ACC112 (cell line): ENCODE measurements around the gene WDR70.
"Not testable (repeated sequence)": the region's sequence is repeated elsewhere in the genome, so short reads cannot be mapped to it uniquely, and the experiment has no call there.

ENCODE experiments used
- H2AFZ ChIP-seq: fragments of 200-600 bp; sonication (generic); one replicate; pipeline ENCODE4 v1.6.0; 2017; ENCODE audit warnings: antibody characterized with exemption, low read length; ENCODE audit not compliant: unreplicated experiment
- H3K27ac ChIP-seq: fragments of 200-600 bp; sonication (generic); 2 replicates; pipeline ENCODE4 v1.5.1; 2014; ENCODE audit warnings: low read depth, mild to moderate bottlenecking, antibody characterized with exemption, low read length, moderate library complexity
- H3K27me3 ChIP-seq: fragments of 200-600 bp; sonication (generic); 2 replicates; pipeline ENCODE4 v1.6.1; 2014; ENCODE audit warnings: mild to moderate bottlenecking, antibody characterized with exemption, low read length, moderate library complexity, mixed read lengths; ENCODE audit not compliant: insufficient read depth
- H3K36me3 ChIP-seq: fragments of 200-600 bp; sonication (generic); 2 replicates; pipeline ENCODE4 v1.6.1; 2016; ENCODE audit warnings: mild to moderate bottlenecking, antibody characterized with exemption, low read length, moderate library complexity, mixed read lengths; ENCODE audit not compliant: insufficient read depth
- H3K4me1 ChIP-seq: fragments of 200-600 bp; sonication (generic); one replicate; pipeline ENCODE4 v1.6.1; 2016; ENCODE audit warnings: low read length, mixed read lengths; ENCODE audit not compliant: insufficient read depth, unreplicated experiment, control insufficient read depth
- H3K4me3 ChIP-seq: fragments of 200-600 bp; sonication (generic); 2 replicates; pipeline ENCODE4 v1.5.1; 2014; ENCODE audit warnings: mild to moderate bottlenecking, low read depth, low read length
- H3K79me2 ChIP-seq: fragments of 200-600 bp; sonication (generic); one replicate; pipeline ENCODE4 v1.6.0; 2016; ENCODE audit warnings: low read length; ENCODE audit not compliant: control insufficient read depth, unreplicated experiment, insufficient read depth

The WDR70 gene

DNA sequence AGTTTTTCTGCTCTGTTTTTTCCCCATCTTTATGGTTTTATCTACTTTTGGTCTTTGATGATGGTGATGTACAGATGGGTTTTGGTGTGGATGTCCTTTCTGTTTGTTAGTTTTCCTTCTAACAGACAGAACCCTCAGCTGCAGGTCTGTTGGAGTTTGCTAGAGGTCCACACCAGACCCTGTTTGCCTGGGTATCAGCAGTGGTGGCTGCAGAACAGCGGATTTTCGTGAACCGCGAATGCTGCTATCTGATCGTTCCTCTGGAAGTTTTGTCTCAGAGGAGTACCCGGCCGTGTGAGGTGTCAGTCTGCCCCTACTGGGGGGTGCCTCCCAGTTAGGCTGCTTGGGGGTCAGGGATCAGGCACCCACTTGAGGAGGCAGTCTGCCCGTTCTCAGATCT is 300.2 kb downstream of the WDR70 start:
- H3K36me3 ChIP-seq, H3K79me2 ChIP-seq, H3K4me3 ChIP-seq, H2AFZ ChIP-seq, H3K27ac ChIP-seq, H3K27me3 ChIP-seq, H3K4me1 ChIP-seq: not testable (repeated sequence)

DNA sequence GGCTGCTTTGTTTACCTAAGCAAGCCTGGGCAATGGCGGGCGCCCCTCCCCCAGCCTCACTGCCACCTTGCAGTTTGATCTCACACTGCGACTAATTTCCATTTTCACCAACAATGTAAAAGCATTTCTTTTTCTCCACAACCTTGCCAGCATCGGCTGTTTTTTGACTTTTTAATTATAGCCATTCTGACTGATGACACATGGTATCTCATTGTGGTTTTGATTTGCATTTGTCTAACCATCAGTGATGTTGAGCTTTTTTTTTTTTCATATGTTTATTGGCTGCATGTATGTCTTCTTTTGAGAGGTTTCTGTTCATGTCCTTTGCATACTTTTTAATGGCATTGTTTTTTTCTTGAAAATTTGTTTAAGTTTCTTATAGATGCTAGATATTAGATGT is 300.8 kb downstream of the WDR70 start:
- H3K79me2 ChIP-seq, H3K36me3 ChIP-seq, H3K4me1 ChIP-seq, H3K4me3 ChIP-seq, H2AFZ ChIP-seq, H3K27ac ChIP-seq, H3K27me3 ChIP-seq: not testable (repeated sequence)

DNA sequence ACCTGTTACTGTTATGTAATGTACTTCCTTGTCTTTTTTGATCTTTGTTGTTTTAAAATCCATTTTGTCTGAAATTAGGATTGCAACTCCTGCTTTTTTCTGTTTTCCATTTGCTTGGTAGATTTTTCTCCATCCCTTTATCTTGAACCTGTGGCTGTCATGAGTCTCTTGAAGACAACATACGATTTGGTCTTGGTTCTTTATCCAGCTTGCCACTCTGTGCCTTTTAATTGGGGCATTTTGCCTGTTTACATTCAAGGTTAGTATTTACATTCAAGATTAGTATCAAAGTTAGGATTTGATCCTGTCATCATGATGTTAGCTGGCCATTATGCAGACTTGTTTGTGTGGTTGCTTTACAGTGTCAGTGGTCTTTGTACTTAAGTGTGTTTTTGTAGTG is 304.0 kb downstream of the WDR70 start:
- no peaks in the 10 kb centered on the region for H3K36me3 ChIP-seq
- no peaks in the 10 kb centered on the region for H3K27me3 ChIP-seq
- H3K79me2 ChIP-seq: peaks cover 3% of the 10 kb centered on the region
- no peak overlapping the region for H3K4me3 ChIP-seq
- H3K27ac ChIP-seq: no peak overlapping the region
- H3K4me1 ChIP-seq: no peaks in the 10 kb centered on the region
- H2AFZ ChIP-seq: no peak overlapping the region

DNA sequence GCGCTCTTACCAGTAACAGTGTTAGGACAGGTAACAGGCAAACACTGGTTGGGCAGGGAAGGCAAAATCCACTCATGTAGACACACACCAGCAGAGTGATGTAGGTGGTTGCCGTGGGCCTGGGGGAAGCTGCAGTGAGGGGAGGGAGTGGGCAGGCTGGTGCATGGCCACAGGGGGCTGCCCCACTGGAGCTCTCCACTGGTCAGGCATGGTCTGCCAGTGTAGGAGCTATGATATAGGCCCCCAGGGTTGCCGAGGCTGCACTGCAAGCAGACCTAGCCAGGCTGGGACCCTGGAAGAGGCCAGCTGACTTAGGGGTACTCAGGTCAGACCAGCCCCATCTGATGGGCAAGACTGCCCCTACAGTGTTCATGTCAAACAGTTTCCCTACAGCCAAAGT is 306.1 kb downstream of the WDR70 start:
- Histone ChIP-seq H2AFZ (no peak overlapping the region), H3K36me3 (no peaks in the 10 kb centered on the region), H3K27me3 (no peaks in the 10 kb centered on the region), H3K27ac (no peak overlapping the region), H3K79me2 (peaks cover 3% of the 10 kb centered on the region), H3K4me1 (no peaks in the 10 kb centered on the region), H3K4me3 (no peak overlapping the region)

DNA sequence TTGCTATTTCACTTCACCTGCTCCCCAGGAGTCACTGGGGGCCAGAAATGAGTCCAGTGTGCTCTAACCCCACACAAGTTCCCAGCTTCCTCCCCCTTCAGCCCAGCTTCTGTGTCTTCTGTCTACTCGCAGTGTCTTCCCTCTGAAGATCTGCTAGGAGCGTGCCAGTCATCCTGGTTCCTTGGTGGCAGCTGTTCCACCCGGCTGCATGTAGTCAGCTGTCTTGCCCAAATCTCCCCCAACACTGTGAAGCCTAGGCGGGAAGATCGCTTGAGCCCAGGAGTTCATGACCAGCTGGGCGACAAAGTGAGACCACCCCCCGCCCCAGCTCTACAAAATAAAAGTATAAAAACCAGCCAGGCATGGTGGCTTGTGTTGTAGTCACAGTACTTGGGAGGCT is 306.7 kb downstream of the WDR70 start:
- no peak overlapping the region for H3K4me3 ChIP-seq
- no peaks in the 10 kb centered on the region for H3K27me3 ChIP-seq
- H3K79me2 ChIP-seq: peaks cover 3% of the 10 kb centered on the region
- no peak overlapping the region for H2AFZ ChIP-seq
- no peaks in the 10 kb centered on the region for H3K4me1 ChIP-seq
- H3K36me3 ChIP-seq: no peaks in the 10 kb centered on the region
- H3K27ac ChIP-seq: no peak overlapping the region

DNA sequence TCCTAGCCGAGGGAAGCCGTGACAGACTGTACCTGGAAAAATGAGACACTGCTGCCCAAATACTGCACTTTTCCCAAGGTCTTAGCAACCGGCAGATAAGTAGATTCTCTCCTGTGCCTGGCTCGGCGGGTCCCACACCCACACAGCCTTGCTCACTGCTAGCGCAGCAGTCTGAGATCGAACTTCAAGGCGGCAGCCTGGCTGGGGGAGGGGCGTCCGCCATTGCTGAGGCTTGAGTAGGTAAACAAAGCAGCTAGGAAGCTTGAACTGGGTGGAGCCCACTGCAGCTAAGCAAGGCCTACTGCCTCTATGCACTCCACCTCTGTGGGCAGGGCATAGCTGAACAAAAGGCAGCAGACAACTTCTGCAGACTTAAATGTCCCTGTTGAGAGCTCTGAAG is 309.8 kb downstream of the WDR70 start:
- H3K27me3 ChIP-seq, H3K79me2 ChIP-seq, H3K27ac ChIP-seq, H3K36me3 ChIP-seq, H3K4me1 ChIP-seq, H2AFZ ChIP-seq, H3K4me3 ChIP-seq: not testable (repeated sequence)

DNA sequence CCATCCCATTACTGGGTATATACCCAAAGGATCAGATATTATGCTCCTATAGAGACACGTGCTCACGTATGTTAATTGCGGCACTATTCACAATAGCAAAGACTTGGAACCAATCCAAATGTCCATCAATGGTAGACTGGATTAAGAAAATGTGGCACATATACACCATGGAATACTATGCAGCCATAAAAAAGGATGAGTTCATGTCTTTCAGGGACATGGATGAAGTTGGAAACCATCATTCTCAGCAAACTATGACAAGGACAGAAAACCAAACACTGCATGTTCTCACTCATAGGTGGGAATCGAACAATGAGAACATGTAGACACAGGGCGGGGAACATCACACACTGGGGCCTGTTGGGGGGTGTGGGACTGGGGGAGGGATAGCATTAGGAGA is 315.2 kb downstream of the WDR70 start:
- H3K27me3 ChIP-seq, H3K4me1 ChIP-seq, H3K36me3 ChIP-seq, H3K27ac ChIP-seq, H3K79me2 ChIP-seq, H3K4me3 ChIP-seq, H2AFZ ChIP-seq: not testable (repeated sequence)

DNA sequence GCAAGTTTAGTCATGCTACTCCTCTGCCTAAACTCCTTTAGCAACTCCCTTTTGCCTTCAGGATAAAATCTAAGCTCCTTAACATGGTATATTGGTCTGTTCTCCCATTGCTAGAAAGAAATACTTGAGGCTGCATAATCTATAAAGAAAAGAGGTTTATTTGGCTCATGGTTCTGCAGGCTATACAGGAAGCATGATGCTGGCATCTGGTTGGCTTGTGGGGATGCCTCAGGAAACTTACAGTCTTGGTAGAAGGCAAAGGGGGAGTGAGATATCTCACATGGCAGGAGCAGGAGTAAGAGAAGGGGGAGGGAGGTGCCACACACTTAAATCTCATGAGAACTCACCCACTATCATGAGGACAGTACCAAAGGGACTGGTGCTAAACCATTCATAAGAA is 315.7 kb downstream of the WDR70 start:
- Histone ChIP-seq H3K27me3 (no peaks in the 10 kb centered on the region), H3K36me3 (no peaks in the 10 kb centered on the region), H3K79me2 (no peaks in the 10 kb centered on the region), H3K4me3 (no peak overlapping the region), H2AFZ (no peak overlapping the region), H3K4me1 (peaks cover 8% of the 10 kb centered on the region), H3K27ac (no peak overlapping the region)

DNA sequence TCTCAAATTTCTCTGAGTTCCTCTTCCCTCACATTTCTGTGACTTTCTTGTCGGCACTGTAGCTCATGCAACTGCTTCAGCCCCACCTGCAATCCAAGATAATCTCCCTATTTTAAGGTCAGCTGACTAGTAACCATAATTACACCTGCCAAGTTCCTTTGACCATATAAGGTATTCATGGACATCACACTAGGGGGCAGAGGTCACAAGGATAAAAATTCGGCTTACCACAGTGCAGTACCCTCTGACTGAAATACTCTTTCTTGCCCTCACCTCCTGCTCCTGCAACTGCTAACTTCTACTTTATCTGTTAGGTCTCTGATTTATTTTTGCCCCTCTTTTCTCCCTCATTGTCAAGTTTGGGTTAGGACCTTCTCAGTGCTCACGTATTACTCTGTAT is 316.5 kb downstream of the WDR70 start:
- no peak overlapping the region for H3K4me3 ChIP-seq
- H3K27me3 ChIP-seq: no peaks in the 10 kb centered on the region
- peaks cover 8% of the 10 kb centered on the region for H3K4me1 ChIP-seq
- H3K36me3 ChIP-seq: no peaks in the 10 kb centered on the region
- no peak overlapping the region for H2AFZ ChIP-seq
- H3K79me2 ChIP-seq: no peaks in the 10 kb centered on the region
- no peak overlapping the region for H3K27ac ChIP-seq

DNA sequence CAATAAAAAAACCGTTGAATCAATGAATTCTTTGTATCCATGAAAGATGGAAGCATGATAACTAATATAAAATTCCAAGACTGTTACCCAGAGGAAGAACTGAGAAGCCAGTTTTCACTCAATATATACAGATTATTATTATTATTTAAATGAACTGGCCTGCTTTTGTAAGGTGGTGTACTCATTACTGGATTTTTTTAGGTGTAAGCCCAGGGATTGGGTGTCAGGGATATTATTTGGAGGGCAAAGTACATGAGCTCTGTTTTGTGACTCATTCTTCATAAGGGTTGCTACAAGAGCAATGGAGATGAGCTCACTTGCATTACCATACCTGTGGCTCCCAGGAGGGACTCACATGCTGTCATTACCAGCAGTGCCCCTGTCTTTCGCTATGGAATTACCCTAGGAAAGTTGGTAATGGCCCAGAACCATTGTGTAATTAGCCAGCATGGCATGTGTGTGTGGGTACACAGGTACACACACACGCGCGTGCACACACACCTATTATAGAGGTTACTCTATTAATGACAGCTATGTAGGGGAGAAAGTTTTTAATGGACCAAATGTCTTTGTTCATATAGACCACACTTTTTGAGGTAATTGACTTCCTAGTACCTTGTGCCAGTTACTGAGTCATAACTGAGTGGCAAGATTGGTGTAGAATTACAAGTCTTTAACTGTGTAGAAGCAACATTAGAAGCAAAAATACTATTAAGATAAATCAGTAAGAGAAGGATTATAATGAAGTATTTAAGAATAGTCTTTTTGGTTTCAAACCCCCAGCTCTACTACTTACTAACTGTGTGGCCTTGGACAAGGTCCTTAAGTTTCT is 317.3 kb downstream of the WDR70 start:
- Histone ChIP-seq H3K27ac (peak overlapping the region; percentile 40; the same call in 1 of the 2 replicates), H3K27me3 (no peaks in the 10 kb centered on the region), H3K79me2 (no peaks in the 10 kb centered on the region), H3K36me3 (no peaks in the 10 kb centered on the region), H3K4me3 (no peak overlapping the region), H3K4me1 (peaks cover 8% of the 10 kb centered on the region), H2AFZ (no peak overlapping the region)

DNA sequence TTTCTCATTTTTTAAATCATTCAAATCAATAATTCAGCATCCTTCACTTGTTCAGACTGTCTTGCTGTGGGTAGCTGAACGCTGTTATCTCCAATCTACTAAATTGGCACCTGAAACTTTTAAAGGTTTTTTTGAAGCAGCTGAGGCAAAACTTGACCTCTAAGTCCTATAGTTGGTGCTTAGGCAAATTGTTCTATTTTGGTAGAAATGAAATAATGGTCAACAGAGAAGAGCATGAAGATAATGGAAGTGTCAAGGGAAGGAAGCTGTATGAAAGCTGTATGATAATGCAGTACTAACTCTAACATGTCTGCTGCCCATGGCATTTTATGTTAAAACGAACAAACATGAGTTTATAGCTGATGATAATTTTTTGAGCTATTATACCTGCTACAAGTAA is 322.8 kb downstream of the WDR70 start:
- Histone ChIP-seq H3K79me2 (no peaks in the 10 kb centered on the region), H3K4me1 (peaks cover 8% of the 10 kb centered on the region), H2AFZ (no peak overlapping the region), H3K27me3 (no peaks in the 10 kb centered on the region), H3K4me3 (no peak overlapping the region), H3K27ac (no peak overlapping the region), H3K36me3 (no peaks in the 10 kb centered on the region)
